NT2/D1 (cell line): Measurements from ENCODE around the gene CEP95.

Experiments
- SUZ12 ChIP-seq: IDR thresholded peaks from 2 replicates; pipeline ENCODE4 v1.6.1; 2011; ENCODE audit not compliant: insufficient read length, insufficient read depth; ENCODE audit errors: extremely low read depth
- ZNF274 ChIP-seq: IDR thresholded peaks from 2 replicates; pipeline ENCODE4 v1.6.1; 2011; ENCODE audit warnings: mild to moderate bottlenecking, low read depth, low read length

GRCh38 chr17:64546716-64547115, 39.9 kb downstream of the CEP95 start:
- TF ChIP-seq SUZ12 (no peak), ZNF274 (no peak)
